Neural cell (in vitro differentiated cells): ENCODE data around the gene NECTIN1. TPM values are rescaled to one million over a fixed set of nuclear protein-coding genes. Genes with fewer than 3 reads are reported as not detected.

Source experiments
- H2AFZ ChIP-seq: fragments of 200-600, 300-800 bp; sonication (generic), shearing (Covaris generic); 2 replicates; pipeline ENCODE4 v1.6.0; 2014; ENCODE audit warnings: low read depth, mild to moderate bottlenecking, antibody characterized with exemption, low read length, moderate library complexity
- H3F3A ChIP-seq: fragments of 200-600 bp; shearing (Covaris generic); 2 replicates; pipeline ENCODE4 v1.6.1; 2016; ENCODE audit warnings: mild to moderate bottlenecking, moderate library complexity, mixed read lengths, antibody characterized with exemption, low read length; ENCODE audit not compliant: insufficient read depth, poor library complexity, severe bottlenecking
- H3K27ac ChIP-seq: fragments of 200-600, 300-800 bp; sonication (generic), shearing (Covaris generic); 2 replicates; pipeline ENCODE4 v1.5.1; 2014; ENCODE audit warnings: mild to moderate bottlenecking, low read length, moderate library complexity
- H3K27me3 ChIP-seq: fragments of 300-800, 200-600 bp; sonication (generic), shearing (Covaris generic); 2 replicates; pipeline ENCODE4 v1.6.0; 2014; ENCODE audit warnings: mild to moderate bottlenecking, low read depth, low read length, moderate library complexity; ENCODE audit not compliant: insufficient read depth
- H3K36me3 ChIP-seq: fragments of 300-800, 200-600 bp; sonication (generic), shearing (Covaris generic); 2 replicates; pipeline ENCODE4 v1.5.1; 2014; ENCODE audit warnings: mild to moderate bottlenecking, antibody characterized with exemption, low read length, moderate library complexity; ENCODE audit not compliant: insufficient read depth
- H3K4me2 ChIP-seq: fragments of 300-800, 200-600 bp; sonication (generic), shearing (Covaris generic); 2 replicates; pipeline ENCODE4 v1.6.0; 2014; ENCODE audit warnings: mild to moderate bottlenecking, low read length
- H3K4me3 ChIP-seq: fragments of 300-800, 200-600 bp; sonication (generic), shearing (Covaris generic); 2 replicates; pipeline ENCODE4 v1.5.1; 2014; ENCODE audit warnings: mild to moderate bottlenecking, low read length, moderate library complexity
- H3K79me2 ChIP-seq: fragments of 200-600 bp; shearing (Covaris generic); replicated peaks from 2 replicates; pipeline ENCODE4 v1.6.0; 2014; ENCODE audit warnings: mild to moderate bottlenecking, low read length, moderate library complexity; ENCODE audit not compliant: insufficient read depth
- H3K9ac ChIP-seq: fragments of 300-800, 200-600 bp; sonication (generic), shearing (Covaris generic); 2 replicates; pipeline ENCODE4 v1.6.1; 2016; ENCODE audit warnings: mild to moderate bottlenecking, low read length, mixed read lengths
- H3K9me2 ChIP-seq: fragments of 200-600 bp; shearing (Covaris generic); 2 replicates; pipeline ENCODE4 v1.6.1; 2016; ENCODE audit warnings: mild to moderate bottlenecking, low read length, mixed read lengths; ENCODE audit not compliant: insufficient read depth
- H3K9me3 ChIP-seq: fragments of 200-600, 300-800 bp; sonication (generic), shearing (Covaris generic); 2 replicates; pipeline ENCODE4 v1.6.1; 2016; ENCODE audit warnings: mild to moderate bottlenecking, mixed run types, low read length, moderate library complexity, mixed read lengths
- H4K20me1 ChIP-seq: fragments of 200-600 bp; shearing (Covaris generic); 2 replicates; pipeline ENCODE4 v1.6.1; 2016; ENCODE audit warnings: mild to moderate bottlenecking, mixed run types; ENCODE audit not compliant: insufficient read depth
- EP300 ChIP-seq: fragments of 450-650 bp; conservative IDR thresholded peaks from 2 replicates; pipeline ENCODE4 v1.6.1; 2014; ENCODE audit warnings: antibody characterized with exemption, mild to moderate bottlenecking, moderate library complexity; ENCODE audit not compliant: poor library complexity, severe bottlenecking
- EZH2 ChIP-seq: fragments of 200-600, 300-800 bp; shearing (Covaris generic), sonication (generic); IDR thresholded peaks from 2 replicates; pipeline ENCODE4 v1.6.1; 2014; ENCODE audit warnings: antibody characterized with exemption, low read length, borderline replicate concordance, mild to moderate bottlenecking; ENCODE audit not compliant: insufficient read depth, poor library complexity, severe bottlenecking
- MXI1 ChIP-seq: fragments of 450-650 bp; conservative IDR thresholded peaks from 2 replicates; pipeline ENCODE4 v1.6.1; 2014; ENCODE audit warnings: antibody characterized with exemption, mild to moderate bottlenecking; ENCODE audit not compliant: poor library complexity, severe bottlenecking
- POLR2AphosphoS5 ChIP-seq: IDR thresholded peaks from 2 replicates; pipeline ENCODE4 v1.6.1; 2012
- RAD21 ChIP-seq: fragments of 450-650 bp; conservative IDR thresholded peaks from 2 replicates; pipeline ENCODE4 v1.6.1; 2014; ENCODE audit warnings: antibody characterized with exemption, mild to moderate bottlenecking, moderate library complexity
- SMC3 ChIP-seq: fragments of 450-650 bp; conservative IDR thresholded peaks from 2 replicates; pipeline ENCODE4 v1.6.1; 2014; ENCODE audit warnings: antibody characterized with exemption, mild to moderate bottlenecking, moderate library complexity; ENCODE audit not compliant: poor library complexity
- TAF1 ChIP-seq: IDR thresholded peaks from 2 replicates; pipeline ENCODE4 v1.6.1; 2012; ENCODE audit warnings: low read depth
- polyA plus RNA-seq: library from polyadenylated mRNA; depleted of rRNA; stranded (reverse); fragments of >200 nt; gene quantifications from 2 replicates; pipeline ENCODE4 v1.2.3, GENCODE V29; 2014
- TF ChIP-seq, protein P1 (sequence below): fragments of 450-650 bp; IDR thresholded peaks from 2 replicates; pipeline ENCODE4 v1.5.1; 2014; ENCODE audit warnings: antibody characterized with exemption, mild to moderate bottlenecking, moderate library complexity; ENCODE audit not compliant: poor library complexity, severe bottlenecking
- TF ChIP-seq, protein P2 (sequence below): IDR thresholded peaks from 2 replicates; pipeline ENCODE4 v1.6.1; 2012; ENCODE audit warnings: borderline replicate concordance

NECTIN1 gene
- polyA plus RNA-seq, 1 donor from 2014 or later, result 5.6 TPM

DNA sequence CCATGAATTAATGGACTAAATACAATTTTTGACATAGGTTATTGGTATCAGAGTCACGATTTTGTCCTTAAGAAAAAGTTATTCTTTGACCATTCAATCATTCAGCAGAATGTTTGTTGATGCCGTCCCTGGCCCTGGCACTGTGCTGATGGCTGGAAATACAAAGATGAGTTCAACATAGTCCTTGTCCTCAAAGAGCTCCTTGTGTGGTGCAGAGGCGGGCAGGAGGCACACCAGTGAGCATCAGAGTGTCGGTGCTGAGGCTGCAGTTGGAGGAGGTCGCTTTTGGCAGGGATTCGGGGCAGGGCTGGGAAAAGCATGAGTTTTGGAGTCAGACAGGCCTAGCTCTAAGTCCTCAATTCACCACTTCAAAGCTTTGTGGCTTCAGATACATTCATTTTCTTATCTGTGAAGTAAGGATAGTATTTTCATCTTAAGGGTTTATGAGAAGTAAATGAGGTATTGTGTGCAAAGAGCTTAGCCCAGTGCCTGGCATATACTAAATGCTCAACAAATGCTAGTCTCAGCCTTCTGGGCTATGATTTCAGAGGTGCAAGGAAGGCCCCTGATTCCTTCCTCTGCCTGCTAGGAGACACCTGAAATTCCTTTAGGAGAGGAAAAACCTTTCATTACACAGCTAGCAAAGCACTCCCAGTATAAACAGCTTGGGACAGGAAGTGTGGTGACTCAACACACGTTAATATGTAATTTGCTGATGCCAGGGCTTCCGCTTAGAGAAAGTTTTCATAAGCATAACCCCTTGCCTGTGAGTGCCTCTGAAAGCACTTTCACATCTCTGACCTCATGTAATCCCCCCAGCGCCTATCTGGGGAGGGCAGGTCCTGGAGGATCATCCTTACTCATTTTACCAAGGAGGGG, 113.8 kb downstream of the NECTIN1 start:
- Histone ChIP-seq H3K4me2 (no peak overlapping the region), H3K27me3 (no peaks in the 10 kb centered on the region), H3K79me2 (no peaks in the 10 kb centered on the region), H3K36me3 (no peaks in the 10 kb centered on the region), H3F3A (no peaks in the 10 kb centered on the region), H4K20me1 (no peaks in the 10 kb centered on the region), H3K4me3 (no peak overlapping the region), H3K27ac (no peak overlapping the region), H3K9ac (no peak overlapping the region), H3K9me3 (no peaks in the 10 kb centered on the region), H3K9me2 (no peaks in the 10 kb centered on the region), H2AFZ (no peak overlapping the region)
- no peak for TF ChIP-seq EP300
- TF ChIP-seq POLR2AphosphoS5, result no peak
- TF ChIP-seq, protein P1, sequence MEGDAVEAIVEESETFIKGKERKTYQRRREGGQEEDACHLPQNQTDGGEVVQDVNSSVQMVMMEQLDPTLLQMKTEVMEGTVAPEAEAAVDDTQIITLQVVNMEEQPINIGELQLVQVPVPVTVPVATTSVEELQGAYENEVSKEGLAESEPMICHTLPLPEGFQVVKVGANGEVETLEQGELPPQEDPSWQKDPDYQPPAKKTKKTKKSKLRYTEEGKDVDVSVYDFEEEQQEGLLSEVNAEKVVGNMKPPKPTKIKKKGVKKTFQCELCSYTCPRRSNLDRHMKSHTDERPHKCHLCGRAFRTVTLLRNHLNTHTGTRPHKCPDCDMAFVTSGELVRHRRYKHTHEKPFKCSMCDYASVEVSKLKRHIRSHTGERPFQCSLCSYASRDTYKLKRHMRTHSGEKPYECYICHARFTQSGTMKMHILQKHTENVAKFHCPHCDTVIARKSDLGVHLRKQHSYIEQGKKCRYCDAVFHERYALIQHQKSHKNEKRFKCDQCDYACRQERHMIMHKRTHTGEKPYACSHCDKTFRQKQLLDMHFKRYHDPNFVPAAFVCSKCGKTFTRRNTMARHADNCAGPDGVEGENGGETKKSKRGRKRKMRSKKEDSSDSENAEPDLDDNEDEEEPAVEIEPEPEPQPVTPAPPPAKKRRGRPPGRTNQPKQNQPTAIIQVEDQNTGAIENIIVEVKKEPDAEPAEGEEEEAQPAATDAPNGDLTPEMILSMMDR, result no peak
- TF ChIP-seq MXI1, result no peak

DNA sequence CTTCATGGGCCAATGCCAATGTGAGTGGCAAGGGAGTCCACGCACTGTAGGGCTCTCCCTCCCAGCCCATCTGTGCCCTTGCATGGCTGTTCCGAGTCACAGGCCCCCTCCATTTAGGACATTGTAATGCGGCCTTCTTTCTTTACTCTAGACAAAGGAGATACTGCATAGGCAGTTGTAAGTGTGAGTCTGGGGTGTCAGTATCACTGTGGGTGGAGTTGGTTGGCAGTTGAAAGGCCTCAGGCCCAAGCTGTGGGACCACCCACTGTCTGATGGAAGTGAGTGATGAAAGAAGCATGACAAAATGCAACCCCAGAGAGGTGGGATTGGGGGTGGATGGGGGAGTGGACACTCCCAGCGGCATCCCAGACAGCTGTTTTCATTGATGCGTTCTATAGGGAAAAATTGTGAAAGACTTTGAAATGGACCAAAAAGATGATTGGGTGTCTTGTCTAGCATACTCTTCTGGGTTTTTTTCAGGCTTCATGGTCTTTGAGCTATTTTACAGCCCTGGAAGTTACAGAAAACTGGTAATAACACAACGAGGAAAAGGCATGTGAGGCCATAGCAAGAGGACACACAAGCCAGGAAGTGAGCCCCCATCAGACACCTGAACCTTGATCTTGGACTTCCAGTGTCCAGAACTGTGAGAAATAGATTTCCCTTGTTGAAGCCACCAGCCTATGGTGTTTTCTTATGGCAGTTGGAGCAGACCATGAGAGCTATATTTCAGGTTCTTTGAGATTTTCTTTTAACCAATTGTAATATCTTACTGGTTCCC, 114.6 kb downstream of the NECTIN1 start:
- no peak overlapping the region for H3K4me2 ChIP-seq
- no peaks in the 10 kb centered on the region for H3K9me3 ChIP-seq
- H3K36me3 ChIP-seq, result no peaks in the 10 kb centered on the region
- H3K9me2 ChIP-seq, result no peaks in the 10 kb centered on the region
- H2AFZ ChIP-seq, result no peak overlapping the region
- H4K20me1 ChIP-seq, result no peaks in the 10 kb centered on the region
- H3F3A ChIP-seq, result no peaks in the 10 kb centered on the region
- no peak overlapping the region for H3K4me3 ChIP-seq
- H3K27ac ChIP-seq, result no peak overlapping the region
- no peak overlapping the region for H3K9ac ChIP-seq
- TF ChIP-seq, protein P1, result no peak
- TF ChIP-seq, protein P2, sequence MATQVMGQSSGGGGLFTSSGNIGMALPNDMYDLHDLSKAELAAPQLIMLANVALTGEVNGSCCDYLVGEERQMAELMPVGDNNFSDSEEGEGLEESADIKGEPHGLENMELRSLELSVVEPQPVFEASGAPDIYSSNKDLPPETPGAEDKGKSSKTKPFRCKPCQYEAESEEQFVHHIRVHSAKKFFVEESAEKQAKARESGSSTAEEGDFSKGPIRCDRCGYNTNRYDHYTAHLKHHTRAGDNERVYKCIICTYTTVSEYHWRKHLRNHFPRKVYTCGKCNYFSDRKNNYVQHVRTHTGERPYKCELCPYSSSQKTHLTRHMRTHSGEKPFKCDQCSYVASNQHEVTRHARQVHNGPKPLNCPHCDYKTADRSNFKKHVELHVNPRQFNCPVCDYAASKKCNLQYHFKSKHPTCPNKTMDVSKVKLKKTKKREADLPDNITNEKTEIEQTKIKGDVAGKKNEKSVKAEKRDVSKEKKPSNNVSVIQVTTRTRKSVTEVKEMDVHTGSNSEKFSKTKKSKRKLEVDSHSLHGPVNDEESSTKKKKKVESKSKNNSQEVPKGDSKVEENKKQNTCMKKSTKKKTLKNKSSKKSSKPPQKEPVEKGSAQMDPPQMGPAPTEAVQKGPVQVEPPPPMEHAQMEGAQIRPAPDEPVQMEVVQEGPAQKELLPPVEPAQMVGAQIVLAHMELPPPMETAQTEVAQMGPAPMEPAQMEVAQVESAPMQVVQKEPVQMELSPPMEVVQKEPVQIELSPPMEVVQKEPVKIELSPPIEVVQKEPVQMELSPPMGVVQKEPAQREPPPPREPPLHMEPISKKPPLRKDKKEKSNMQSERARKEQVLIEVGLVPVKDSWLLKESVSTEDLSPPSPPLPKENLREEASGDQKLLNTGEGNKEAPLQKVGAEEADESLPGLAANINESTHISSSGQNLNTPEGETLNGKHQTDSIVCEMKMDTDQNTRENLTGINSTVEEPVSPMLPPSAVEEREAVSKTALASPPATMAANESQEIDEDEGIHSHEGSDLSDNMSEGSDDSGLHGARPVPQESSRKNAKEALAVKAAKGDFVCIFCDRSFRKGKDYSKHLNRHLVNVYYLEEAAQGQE, result no peak
- no peak for TF ChIP-seq POLR2AphosphoS5
- TF ChIP-seq SMC3, result no peak
- no peak for TF ChIP-seq RAD21
- TF ChIP-seq MXI1, result no peak
- TF ChIP-seq EZH2, result no peak
- no peak for TF ChIP-seq EP300
- no peak for TF ChIP-seq TAF1
- H3K27me3 ChIP-seq, result no peaks in the 10 kb centered on the region
- no peaks in the 10 kb centered on the region for H3K79me2 ChIP-seq
